CD8-positive, alpha-beta memory T cell (primary cell): Measurements from ENCODE around the gene ZBTB25. TPM values are rescaled to one million over a fixed set of nuclear protein-coding genes. Genes with fewer than 3 reads are reported as not detected.

Source experiments
- CTCF ChIA-PET: fragments of 350-600 bp; sonication (Branson Sonifier 250); formaldehyde crosslinking; loops from one replicate; lab custom pipeline; 2021; ENCODE audit warnings: antibody characterized with exemption; lab: Charles Lee
- POLR2A ChIA-PET: fragments of 350-600 bp; sonication (Branson Sonifier 250); formaldehyde crosslinking; loops from one replicate; lab custom pipeline; 2021; ENCODE audit warnings: antibody characterized with exemption; lab: Charles Lee
- DNase-seq, 5 donors: peaks; one replicate each; pipeline versions ENCODE4 v3.0.0 to v3.0.0-alpha.2; 2020 to 2022; ENCODE audit warnings: mixed read lengths in 1 of 5
- H3K27ac ChIP-seq: one replicate; pipeline ENCODE4 v1.7.0; 2013; ENCODE audit warnings: low read depth, mild to moderate bottlenecking, low read length, moderate library complexity
- H3K27me3 ChIP-seq: 2 replicates; pipeline ENCODE4 v1.7.0; 2013; ENCODE audit warnings: low read length, mild to moderate bottlenecking; ENCODE audit not compliant: insufficient read depth, poor library complexity, severe bottlenecking
- H3K36me3 ChIP-seq: 2 replicates; pipeline ENCODE4 v1.7.0; 2013; ENCODE audit warnings: mild to moderate bottlenecking, low read length, moderate library complexity; ENCODE audit not compliant: insufficient read depth
- H3K4me1 ChIP-seq: 2 replicates; pipeline ENCODE4 v1.7.0; 2013; ENCODE audit warnings: mild to moderate bottlenecking, low read length, moderate library complexity; ENCODE audit not compliant: insufficient read depth
- H3K4me3 ChIP-seq: 2 replicates; pipeline ENCODE4 v1.7.0; 2013; ENCODE audit warnings: mild to moderate bottlenecking, low read length
- H3K9me3 ChIP-seq: 2 replicates; pipeline ENCODE4 v1.7.0; 2013; ENCODE audit warnings: mild to moderate bottlenecking, low read length
- H3K27ac Mint-ChIP-seq, 8 donors: one replicate each; pipeline ENCODE4 v1.8.0; 2020 to 2021; ENCODE audit warnings: mixed read lengths in 8 of 8, mild to moderate bottlenecking in 6 of 8, inconsistent platforms in 3 of 8, moderate library complexity in 3 of 8
- H3K27me3 Mint-ChIP-seq, 2 donors: one replicate each; pipeline ENCODE4 v1.8.0; 2020 to 2021; ENCODE audit warnings: mixed read lengths in 2 of 2, mild to moderate bottlenecking in 1 of 2, moderate library complexity in 1 of 2
- H3K36me3 Mint-ChIP-seq, 3 donors: one replicate each; pipeline ENCODE4 v1.8.0; 2020 to 2021; ENCODE audit warnings: mixed read lengths in 3 of 3, inconsistent platforms in 1 of 3, mild to moderate bottlenecking in 1 of 3
- H3K4me1 Mint-ChIP-seq, 3 donors: one replicate each; pipeline ENCODE4 v1.8.0; 2020 to 2021; ENCODE audit warnings: mixed read lengths in 3 of 3, inconsistent platforms in 1 of 3, mild to moderate bottlenecking in 1 of 3
- H3K4me3 Mint-ChIP-seq, 7 donors: one replicate each; pipeline ENCODE4 v1.8.0; 2020 to 2021; ENCODE audit warnings: mixed read lengths in 7 of 7, mild to moderate bottlenecking in 6 of 7, moderate library complexity in 4 of 7, inconsistent platforms in 2 of 7
- H3K9me3 Mint-ChIP-seq, 5 donors: one replicate each; pipeline ENCODE4 v1.8.0; 2020 to 2022; ENCODE audit warnings: mixed read lengths in 5 of 5, mild to moderate bottlenecking in 3 of 5, moderate library complexity in 2 of 5, inconsistent platforms in 1 of 5
- polyA plus RNA-seq: library from polyadenylated mRNA; unstranded; fragments of 300-500 nt; fragmentation: Illumina TruSeq; gene quantifications from one replicate; pipeline ENCODE4 v1.2.3, GENCODE V29; 2021
- total RNA-seq, 2 experiments: library from RNA; stranded (reverse); gene quantifications; one replicate each; pipeline ENCODE4 v1.2.3, GENCODE V29; 2021

ZBTB25 gene
- total and polyA plus RNA-seq, 3 experiments from 2014 or later: 21.7 to 34.9 (median 22.9) TPM

DNA sequence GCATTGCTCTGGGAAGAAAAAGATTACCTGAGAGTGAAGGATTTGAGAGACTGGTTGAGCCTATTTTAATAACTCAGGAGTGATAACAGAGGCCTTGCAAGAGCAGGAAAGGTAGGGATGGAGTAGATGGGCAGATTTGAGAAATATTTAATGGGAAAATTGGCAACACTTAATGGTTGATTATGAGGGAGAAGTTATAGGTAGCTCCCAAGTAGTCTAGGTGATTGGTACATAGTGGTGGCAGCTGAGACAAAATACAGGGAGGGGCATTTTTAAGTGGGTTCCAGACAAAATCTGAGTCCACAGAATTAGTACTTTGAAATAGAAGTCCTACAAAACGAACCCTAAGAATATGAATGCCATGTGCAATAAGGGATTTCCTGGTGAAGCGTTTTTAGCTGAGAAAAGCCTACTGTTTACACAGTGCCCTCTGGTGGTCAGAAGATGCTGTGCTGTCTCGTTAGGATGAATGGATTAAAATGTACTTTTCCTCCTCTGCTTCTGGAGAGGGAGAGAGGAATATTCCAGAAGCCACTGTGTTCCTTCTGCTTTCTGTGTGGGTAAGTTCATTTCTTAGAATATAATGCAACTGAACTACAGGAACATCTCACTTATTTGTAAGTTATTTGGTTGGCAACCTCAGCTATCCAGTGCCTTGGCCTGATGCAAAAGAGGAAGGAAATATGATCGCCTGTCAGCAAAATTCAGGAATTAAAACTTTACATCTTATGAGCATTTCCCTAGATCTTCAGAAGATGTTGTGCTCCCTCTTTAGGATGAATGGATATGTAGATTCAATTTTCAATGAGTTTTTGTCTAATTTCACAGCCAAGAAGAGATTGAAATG lies 7.4 kb upstream of the ZBTB25 start:
- Histone ChIP-seq H3K36me3 (no peaks in the 10 kb centered on the region), H3K27ac (peak overlapping the region; percentile 40), H3K4me3 (peak overlapping the region; percentile 33), H3K9me3 (no peaks in the 10 kb centered on the region), H3K4me1 (peaks cover 80% of the 10 kb centered on the region), H3K27me3 (no peaks in the 10 kb centered on the region)
- ChIA-PET POLR2A (interaction anchor here (1.0 to 1.8 kb wide), 2 partner anchors 9 to 15 kb away, joined by 6 to 13 read pairs; no protein-coding TSS in a partner anchor), CTCF (interaction anchor here (0.7 to 3.2 kb wide), 28 partner anchors 9 to 208 kb away, joined by 3 to 28 read pairs (median 4); no protein-coding TSS in a partner anchor)
- peak; percentile 55 to 77 (median 63) for DNase-seq
- H3K27me3 Mint-ChIP-seq: no peaks in the 10 kb centered on the region
- H3K4me3 Mint-ChIP-seq: peak overlapping the region; percentile 25 to 58 (median 44)
- peaks cover 86 to 98% (median 97%) of the 10 kb centered on the region in 3 donors for H3K4me1 Mint-ChIP-seq
- no peaks in the 10 kb centered on the region for H3K9me3 Mint-ChIP-seq
- H3K36me3 Mint-ChIP-seq: peaks cover 0 to 20% (median 2%) of the 10 kb centered on the region in 3 donors
- H3K27ac Mint-ChIP-seq: peak overlapping the region; percentile 69 to 97 (median 86)

GRCh38 chr14:64509036-64509435 lies 5.4 kb upstream of the ZBTB25 start:
- Mint-ChIP-seq H3K36me3 (peaks cover 0 to 30% (median 2%) of the 10 kb centered on the region in 3 donors), H3K9me3 (no peaks in the 10 kb centered on the region), H3K27me3 (peaks cover 0 to 1% of the 10 kb centered on the region in 2 donors), H3K4me1 (peaks cover 80 to 90% (median 82%) of the 10 kb centered on the region in 3 donors), H3K4me3 (peak overlapping the region; percentile 17 to 94 (median 52)), H3K27ac (peak overlapping the region; percentile 14 to 97 (median 82))
- Histone ChIP-seq H3K4me1 (peaks cover 69% of the 10 kb centered on the region), H3K9me3 (no peaks in the 10 kb centered on the region), H3K36me3 (no peaks in the 10 kb centered on the region), H3K27me3 (no peaks in the 10 kb centered on the region), H3K4me3 (no peak overlapping the region), H3K27ac (no peak overlapping the region)
- DNase-seq: no peak
- POLR2A ChIA-PET: interaction anchor here (0.7 kb wide), 1 partner anchor 14 kb away, joined by 3 read pairs; no protein-coding TSS in a partner anchor
- CTCF ChIA-PET: interaction anchor here (0.7 to 3.2 kb wide), 9 partner anchors 12 to 129 kb away, joined by 3 to 27 read pairs (median 4); partner anchors contain the start of gene HSPA2

DNA sequence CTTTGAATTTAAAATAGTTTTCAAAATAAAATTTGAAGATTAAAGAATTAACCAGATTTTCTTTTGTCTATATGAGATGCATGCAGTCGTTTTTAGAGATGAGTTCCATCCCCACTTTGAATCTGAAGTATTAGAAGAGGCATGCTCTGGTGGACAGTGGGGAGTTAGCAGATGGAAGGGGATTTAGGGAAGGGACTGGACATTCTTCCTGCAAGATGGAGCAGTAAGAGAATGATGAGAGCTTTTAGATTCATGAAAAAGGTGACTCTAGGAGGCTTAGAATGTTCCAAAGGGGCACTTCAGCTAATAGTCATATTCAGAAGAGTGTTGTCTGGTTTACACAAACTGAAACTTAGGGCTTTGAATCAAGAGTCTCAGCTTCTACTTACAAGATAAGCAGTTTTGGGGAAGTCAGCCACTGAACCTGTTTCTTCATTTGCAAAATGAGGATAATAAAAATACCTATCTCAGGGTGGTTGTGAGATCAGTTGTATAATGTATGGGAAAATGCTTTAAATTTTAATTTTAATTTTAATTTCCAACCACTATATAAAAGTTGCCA lies 4.7 kb upstream of the ZBTB25 start:
- no peak for DNase-seq
- H3K9me3 Mint-ChIP-seq: peaks cover 0 to 2% (median 0%) of the 10 kb centered on the region in 5 donors
- Histone ChIP-seq H3K4me1 (peaks cover 66% of the 10 kb centered on the region), H3K36me3 (no peaks in the 10 kb centered on the region), H3K4me3 (no peak overlapping the region), H3K27me3 (no peaks in the 10 kb centered on the region), H3K9me3 (no peaks in the 10 kb centered on the region), H3K27ac (no peak overlapping the region)
- peaks cover 0 to 31% (median 0%) of the 10 kb centered on the region in 3 donors for H3K36me3 Mint-ChIP-seq
- peaks cover 74 to 83% (median 74%) of the 10 kb centered on the region in 3 donors for H3K4me1 Mint-ChIP-seq
- peak overlapping the region; percentile 28 to 99 (median 94) for H3K4me3 Mint-ChIP-seq
- peak overlapping the region; percentile 47 to 98 (median 92) for H3K27ac Mint-ChIP-seq
- peaks cover 0 to 4% of the 10 kb centered on the region in 2 donors for H3K27me3 Mint-ChIP-seq
- POLR2A ChIA-PET: interaction anchor here (0.6 kb wide), 1 partner anchor 12 kb away, joined by 3 read pairs; no protein-coding TSS in a partner anchor
- CTCF ChIA-PET: interaction anchor here (0.6 to 3.2 kb wide), 11 partner anchors 11 to 164 kb away, joined by 3 to 27 read pairs (median 4); partner anchors contain the start of gene HSPA2

- DNase-seq: no peak
- H3K36me3 Mint-ChIP-seq: peaks cover 0 to 36% (median 4%) of the 10 kb centered on the region in 3 donors
- peaks cover 0 to 2% (median 0%) of the 10 kb centered on the region in 5 donors for H3K9me3 Mint-ChIP-seq
- H3K4me3 Mint-ChIP-seq: peak overlapping the region; percentile 93 to 99 (median 94)
- Histone ChIP-seq H3K27ac (no peak overlapping the region), H3K27me3 (no peaks in the 10 kb centered on the region), H3K4me1 (peaks cover 59% of the 10 kb centered on the region), H3K36me3 (no peaks in the 10 kb centered on the region), H3K9me3 (no peaks in the 10 kb centered on the region), H3K4me3 (peak overlapping the region; percentile 77)
- peaks cover 0 to 4% of the 10 kb centered on the region in 2 donors for H3K27me3 Mint-ChIP-seq
- H3K27ac Mint-ChIP-seq: peak overlapping the region; percentile 48 to 98 (median 97)
- peaks cover 67 to 79% (median 72%) of the 10 kb centered on the region in 3 donors for H3K4me1 Mint-ChIP-seq
- ChIA-PET POLR2A (no interaction called here), CTCF (interaction anchor here (0.7 to 2.8 kb wide), 4 partner anchors 16 to 164 kb away, joined by 3 to 7 read pairs (median 4); partner anchors contain the start of gene HSPA2)
Measured at GRCh38 chr14:64507376-64508156, 3.9 kb upstream of the ZBTB25 start.

DNA sequence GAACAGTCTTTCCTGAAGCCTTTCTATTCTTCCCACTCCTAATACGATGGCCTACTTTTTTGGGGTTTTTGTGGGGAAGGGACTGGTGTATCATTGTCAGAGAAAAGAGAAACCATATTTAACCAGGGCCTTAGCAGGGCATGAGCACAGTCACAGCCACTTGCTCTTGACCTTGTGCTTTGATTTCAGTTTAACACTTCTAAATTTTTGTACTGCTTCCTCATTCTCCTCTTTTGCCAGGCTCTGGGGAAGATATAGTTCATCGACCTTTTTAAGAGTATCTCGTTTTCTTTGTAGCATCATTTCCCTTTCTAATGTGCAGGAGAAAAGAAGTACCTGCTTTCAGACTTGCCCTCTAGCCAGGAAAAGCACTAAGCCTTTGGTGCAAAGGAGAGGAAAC lies 3.1 kb upstream of the ZBTB25 start:
- Mint-ChIP-seq H3K9me3 (peaks cover 0 to 2% (median 0%) of the 10 kb centered on the region in 5 donors), H3K27me3 (peaks cover 0 to 4% of the 10 kb centered on the region in 2 donors), H3K4me1 (peaks cover 66 to 79% (median 74%) of the 10 kb centered on the region in 3 donors), H3K4me3 (peak overlapping the region; percentile 93 to 99 (median 94)), H3K36me3 (peaks cover 0 to 39% (median 6%) of the 10 kb centered on the region in 3 donors), H3K27ac (peak overlapping the region; percentile 93 to 98 (median 97))
- Histone ChIP-seq H3K4me3 (peak overlapping the region; percentile 77), H3K27me3 (no peaks in the 10 kb centered on the region), H3K27ac (no peak overlapping the region), H3K36me3 (no peaks in the 10 kb centered on the region), H3K4me1 (peaks cover 56% of the 10 kb centered on the region), H3K9me3 (no peaks in the 10 kb centered on the region)
- ChIA-PET POLR2A (no interaction called here), CTCF (interaction anchor here (1.8 kb wide), 1 partner anchor 9 kb away, joined by 3 read pairs; no protein-coding TSS in a partner anchor)
- DNase-seq: no peak

DNA sequence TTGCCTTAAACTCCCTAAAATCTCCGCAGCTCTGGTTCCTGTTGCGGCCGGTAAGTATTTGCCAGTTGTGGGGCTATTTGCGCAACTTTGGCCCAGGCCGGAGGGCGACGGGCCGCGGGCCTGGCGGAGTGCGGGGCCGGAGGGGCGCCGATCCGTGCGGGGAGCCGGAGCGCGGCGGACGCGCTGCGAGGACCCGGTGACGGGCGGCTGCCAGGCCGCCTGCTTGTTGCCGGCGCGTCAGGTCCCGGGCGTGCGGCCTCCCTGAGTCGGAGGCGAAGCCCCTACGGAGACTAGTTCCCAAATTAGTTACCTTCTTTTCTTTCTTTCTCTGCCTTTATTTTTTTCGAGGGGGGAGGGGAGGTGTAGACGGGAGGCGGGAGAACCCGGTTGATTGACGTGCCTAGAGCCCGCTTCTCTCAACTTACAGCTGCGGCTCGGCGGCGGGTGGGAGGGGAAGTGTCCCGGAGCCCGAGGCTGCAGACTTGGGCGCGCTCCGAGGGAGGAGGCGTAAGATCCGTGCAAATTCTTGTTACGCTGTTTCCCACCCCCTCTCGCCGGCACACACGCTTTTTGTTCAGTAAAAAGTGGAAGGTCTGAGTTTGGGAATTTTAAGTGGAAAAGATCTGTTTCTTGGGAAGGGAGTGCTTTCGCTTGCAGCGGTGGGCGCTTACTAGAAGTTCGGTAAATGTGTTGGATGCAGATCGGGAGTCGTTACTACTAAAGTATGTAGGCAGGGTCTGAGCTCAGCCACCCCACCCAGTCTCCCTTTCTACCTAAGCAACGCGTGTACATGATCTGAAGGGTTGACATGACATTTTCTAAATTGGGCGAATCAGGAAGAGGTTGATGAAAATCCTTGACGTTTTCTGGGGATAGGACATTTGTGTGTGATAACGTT lies 1.5 kb upstream of the ZBTB25 start:
- peaks cover 56% of the 10 kb centered on the region for H3K4me1 ChIP-seq
- H3K4me1 Mint-ChIP-seq: peaks cover 65 to 79% (median 71%) of the 10 kb centered on the region in 3 donors

More for the DNA sequence above, 1.5 kb upstream of the ZBTB25 start:
- Histone ChIP-seq H3K27me3 (no peaks in the 10 kb centered on the region), H3K27ac (peak overlapping the region; percentile 99), H3K4me3 (peak overlapping the region; percentile 77), H3K36me3 (no peaks in the 10 kb centered on the region), H3K9me3 (no peaks in the 10 kb centered on the region)
- ChIA-PET CTCF (interaction anchor here (0.7 to 2.2 kb wide), 7 partner anchors 7 to 118 kb away, joined by 3 to 11 read pairs (median 5); partner anchors contain the start of gene HSPA2), POLR2A (interaction anchor here (0.5 to 2.0 kb wide), 18 partner anchors 8 to 864 kb away, joined by 3 to 18 read pairs (median 4); partner anchors contain the start of genes AKAP5, HSPA2, MTHFD1 and WDR89)
- peak; percentile 77 to 91 (median 85) for DNase-seq
- peaks cover 0 to 4% of the 10 kb centered on the region in 2 donors for H3K27me3 Mint-ChIP-seq
- peak overlapping the region; percentile 97 to 100 (median 100) for H3K27ac Mint-ChIP-seq
- peaks cover 0 to 2% (median 0%) of the 10 kb centered on the region in 5 donors for H3K9me3 Mint-ChIP-seq
- peaks cover 0 to 38% (median 6%) of the 10 kb centered on the region in 3 donors for H3K36me3 Mint-ChIP-seq
- H3K4me3 Mint-ChIP-seq: peak overlapping the region; percentile 93 to 99 (median 95)
